SU-DHL-6 (cell line): ENCODE results near the gene PLEKHA7.
"Not testable (repeated sequence)": the region's sequence is repeated elsewhere in the genome, so short reads cannot be mapped to it uniquely, and the experiment has no call there.

Source experiments
- H2AFZ ChIP-seq: fragments of 200-600 bp; sonication (generic); 2 replicates; pipeline ENCODE4 v1.6.1; 2014; ENCODE audit warnings: low read depth, mild to moderate bottlenecking, moderate library complexity, mixed read lengths, antibody characterized with exemption, low read length; ENCODE audit not compliant: severe bottlenecking
- H3F3A ChIP-seq: fragments of 200-600 bp; shearing (Covaris generic); 2 replicates; pipeline ENCODE4 v1.6.0; 2016; ENCODE audit warnings: antibody characterized with exemption, mild to moderate bottlenecking; ENCODE audit not compliant: insufficient read depth
- H3K27ac ChIP-seq: fragments of 200-600 bp; sonication (generic); 2 replicates; pipeline ENCODE4 v1.5.1; 2016; ENCODE audit warnings: low read depth, mild to moderate bottlenecking, low read length, moderate library complexity, mixed read lengths
- H3K27me3 ChIP-seq: fragments of 200-600 bp; sonication (generic), shearing (Covaris generic); 2 replicates; pipeline ENCODE4 v1.6.0; 2014; ENCODE audit warnings: mild to moderate bottlenecking, low read length
- H3K36me3 ChIP-seq: fragments of 200-600 bp; sonication (generic); 2 replicates; pipeline ENCODE4 v1.6.1; 2014; ENCODE audit warnings: mild to moderate bottlenecking, low read length, mixed read lengths
- H3K4me2 ChIP-seq: fragments of 300-600, 200-600 bp; shearing (Covaris generic), sonication (generic); 2 replicates; pipeline ENCODE4 v1.6.0; 2014; ENCODE audit warnings: low read length, low read depth, mild to moderate bottlenecking; ENCODE audit not compliant: poor library complexity, severe bottlenecking
- H3K4me3 ChIP-seq: fragments of 200-600 bp; sonication (generic); 2 replicates; pipeline ENCODE4 v1.5.1; 2014; ENCODE audit warnings: antibody characterized with exemption, low read length, mild to moderate bottlenecking, mixed read lengths; ENCODE audit not compliant: insufficient read depth, poor library complexity, severe bottlenecking
- H3K79me2 ChIP-seq: fragments of 200-600 bp; sonication (generic); 2 replicates; pipeline ENCODE4 v1.6.1; 2014; ENCODE audit warnings: mild to moderate bottlenecking, low read length, moderate library complexity; ENCODE audit not compliant: insufficient read depth
- H3K9ac ChIP-seq: fragments of 200-600 bp; sonication (generic); 2 replicates; pipeline ENCODE4 v1.7.0; 2014; ENCODE audit warnings: mild to moderate bottlenecking, low read length
- H3K9me2 ChIP-seq: fragments of 200-600 bp; sonication (generic); replicated peaks from 2 replicates; pipeline ENCODE4 v1.6.1; 2014; ENCODE audit warnings: low read length; ENCODE audit not compliant: insufficient read depth
- H3K9me3 ChIP-seq: fragments of 200-600 bp; sonication (generic); 2 replicates; pipeline ENCODE4 v1.6.1; 2014; ENCODE audit warnings: low read length, mixed read lengths; ENCODE audit not compliant: insufficient read depth
- H4K20me1 ChIP-seq: fragments of 200-600 bp; sonication (generic); 2 replicates; pipeline ENCODE4 v1.6.1; 2014; ENCODE audit warnings: low read depth, mild to moderate bottlenecking, antibody characterized with exemption, low read length, moderate library complexity, mixed read lengths
- CTCF ChIP-seq: fragments of 200-600 bp; sonication (generic); IDR thresholded peaks from one replicate; pipeline ENCODE4 v1.5.1; 2017; ENCODE audit warnings: antibody characterized with exemption, mild to moderate bottlenecking, low read length, moderate library complexity; ENCODE audit not compliant: insufficient read depth, poor library complexity, severe bottlenecking
- EZH2phosphoT487 ChIP-seq: fragments of 200-600 bp; sonication (generic), shearing (Covaris generic); conservative IDR thresholded peaks from 2 replicates; pipeline ENCODE4 v1.6.1; 2018; ENCODE audit warnings: mild to moderate bottlenecking, antibody characterized with exemption, low read length, moderate library complexity, mixed read lengths

The PLEKHA7 gene

DNA sequence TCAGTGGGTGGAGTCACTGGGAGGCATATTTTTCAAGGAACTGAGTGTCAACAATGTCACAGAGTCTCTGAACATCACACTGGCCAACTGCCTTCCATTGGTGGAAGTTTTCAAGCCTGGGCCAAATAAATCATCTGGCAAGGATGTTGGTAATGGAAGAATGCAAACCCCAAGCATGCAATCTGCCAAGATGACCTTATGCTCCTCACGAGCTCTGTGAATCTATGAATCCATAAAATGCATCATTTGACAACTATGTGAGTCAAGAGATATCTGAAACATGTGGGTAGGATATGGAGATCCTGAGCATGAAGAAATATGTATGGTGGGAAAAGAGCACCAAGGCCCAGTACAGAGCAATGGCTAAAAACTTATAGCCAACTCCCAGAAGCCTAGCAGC is 122.2 kb downstream of the PLEKHA7 start:
- Histone ChIP-seq H3K9me3 (no peaks in the 10 kb centered on the region), H3K27ac (no peak overlapping the region), H3K36me3 (no peaks in the 10 kb centered on the region), H3K9me2 (no peaks in the 10 kb centered on the region), H3K4me2 (no peak overlapping the region), H3K79me2 (no peaks in the 10 kb centered on the region), H4K20me1 (no peaks in the 10 kb centered on the region), H2AFZ (no peak overlapping the region), H3F3A (no peaks in the 10 kb centered on the region), H3K4me3 (no peak overlapping the region), H3K27me3 (no peaks in the 10 kb centered on the region), H3K9ac (no peak overlapping the region)
- no peak for TF ChIP-seq EZH2phosphoT487
- TF ChIP-seq CTCF = no peak

DNA sequence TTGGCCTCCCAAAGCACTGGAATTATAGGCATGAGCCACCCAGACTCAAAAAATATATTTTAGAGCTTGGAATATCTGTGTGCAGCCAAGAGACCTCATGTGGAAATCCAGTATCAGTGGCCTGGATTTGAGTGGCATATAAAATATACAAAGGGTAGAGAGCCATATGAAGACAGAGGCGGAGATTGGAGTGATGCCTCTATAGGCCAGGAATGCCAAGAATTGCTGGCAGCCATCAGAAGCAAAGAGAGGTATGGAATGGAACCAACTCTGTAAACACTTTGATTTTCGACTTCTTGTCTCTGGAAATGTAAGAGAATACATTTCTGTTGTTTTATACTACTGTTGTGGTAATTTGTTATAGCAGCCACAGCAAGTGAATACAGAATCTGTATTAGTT is 123.0 kb downstream of the PLEKHA7 start:
- no peaks in the 10 kb centered on the region for H4K20me1 ChIP-seq
- no peak overlapping the region for H2AFZ ChIP-seq
- H3K79me2 ChIP-seq = no peaks in the 10 kb centered on the region
- no peaks in the 10 kb centered on the region for H3K36me3 ChIP-seq
- no peak overlapping the region for H3K4me2 ChIP-seq
- no peaks in the 10 kb centered on the region for H3K27me3 ChIP-seq
- TF ChIP-seq EZH2phosphoT487 = no peak
- no peak for TF ChIP-seq CTCF
- H3K9ac ChIP-seq = no peak overlapping the region
- H3K4me3 ChIP-seq = no peak overlapping the region
- no peaks in the 10 kb centered on the region for H3F3A ChIP-seq
- no peaks in the 10 kb centered on the region for H3K9me3 ChIP-seq
- H3K27ac ChIP-seq = no peak overlapping the region
- H3K9me2 ChIP-seq = no peaks in the 10 kb centered on the region

GRCh38 chr11:16890442-16890841 is 123.8 kb downstream of the PLEKHA7 start:
- Histone ChIP-seq H3K9ac (no peak overlapping the region), H3K79me2 (no peaks in the 10 kb centered on the region), H3K9me2 (no peaks in the 10 kb centered on the region), H3K27ac (no peak overlapping the region), H3K4me2 (no peak overlapping the region), H4K20me1 (no peaks in the 10 kb centered on the region), H3K4me3 (no peak overlapping the region), H3K36me3 (no peaks in the 10 kb centered on the region), H3F3A (no peaks in the 10 kb centered on the region), H3K9me3 (no peaks in the 10 kb centered on the region), H2AFZ (no peak overlapping the region), H3K27me3 (no peaks in the 10 kb centered on the region)
- TF ChIP-seq EZH2phosphoT487 (no peak), CTCF (no peak)

DNA sequence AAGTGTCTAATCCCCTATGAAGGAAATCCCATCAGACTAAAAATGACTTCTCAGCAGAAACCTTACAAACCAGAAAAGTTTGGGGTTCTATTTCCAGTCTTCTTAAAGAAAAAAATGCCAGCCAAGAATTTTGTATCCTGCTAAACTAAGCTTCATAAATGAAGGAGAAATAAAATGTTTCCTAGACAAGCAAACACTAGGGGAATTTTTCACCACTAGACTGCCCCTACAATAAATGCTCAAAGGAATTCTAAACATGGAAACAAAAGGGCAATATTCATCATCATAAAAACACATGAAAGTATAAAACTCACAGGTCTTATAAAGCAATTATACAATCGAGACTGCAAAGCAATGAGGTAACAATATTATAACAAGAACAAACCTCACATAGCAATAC is 124.3 kb downstream of the PLEKHA7 start:
- Histone ChIP-seq H3K4me2 (no peak overlapping the region), H3K79me2 (no peaks in the 10 kb centered on the region), H3K9me3 (no peaks in the 10 kb centered on the region), H3F3A (no peaks in the 10 kb centered on the region), H3K27me3 (no peaks in the 10 kb centered on the region), H2AFZ (no peak overlapping the region), H3K9ac (no peak overlapping the region), H4K20me1 (no peaks in the 10 kb centered on the region), H3K4me3 (no peak overlapping the region), H3K27ac (no peak overlapping the region), H3K9me2 (no peaks in the 10 kb centered on the region), H3K36me3 (no peaks in the 10 kb centered on the region)
- no peak for TF ChIP-seq EZH2phosphoT487
- TF ChIP-seq CTCF = no peak

DNA sequence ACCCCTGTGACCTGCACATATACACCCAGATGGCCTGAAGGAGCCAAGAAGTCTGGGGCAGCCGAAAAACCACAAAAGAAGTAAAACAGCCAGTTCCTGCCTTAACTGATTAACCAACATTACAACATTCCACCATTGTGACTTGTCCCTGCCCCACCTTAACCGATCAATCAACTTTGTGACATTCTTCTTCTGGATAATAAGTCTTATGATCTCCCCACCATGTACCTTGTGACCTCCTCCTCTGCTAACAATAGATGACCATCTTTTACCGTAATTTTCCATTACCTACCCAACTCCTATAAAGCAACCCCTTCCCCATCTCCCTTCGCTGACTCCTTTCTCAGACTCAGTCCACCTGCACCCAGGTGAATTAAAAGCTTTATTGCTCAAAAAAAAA is 125.2 kb downstream of the PLEKHA7 start:
- H3K79me2 ChIP-seq, H3K4me2 ChIP-seq, H3K27ac ChIP-seq: not testable (repeated sequence)

More for the DNA sequence above, 125.2 kb downstream of the PLEKHA7 start:
- not testable (repeated sequence) for H3K36me3 ChIP-seq, H4K20me1 ChIP-seq, H3K9ac ChIP-seq, H3K9me2 ChIP-seq, H3K27me3 ChIP-seq, H3K9me3 ChIP-seq, H2AFZ ChIP-seq, H3K4me3 ChIP-seq, H3F3A ChIP-seq
